ENCODE results near the gene RGS6.

GRCh38 chr14:72290241-72290640 lies 358.0 kb downstream of the RGS6 start:
- TF ChIP-seq EP300 (IDR thresholded peaks at IDR 0.05) (no peak), CTCF (IDR thresholded peaks at IDR 0.05) (no peak), POLR2A (IDR thresholded peaks at IDR 0.05) (no peak)
